Inflammatory macrophage (primary cell): ENCODE results near the gene OGN.

ENCODE experiments used
- DNase-seq, 2 donors: peaks; one replicate each; pipeline ENCODE4 v3.0.0-alpha.2; 2020 to 2022
- total RNA-seq, 18 experiments: gene quantifications; one replicate each; lab custom pipeline; 2026; ENCODE audit warnings: mixed read lengths in 6 of 18, inconsistent platforms in 2 of 18; lab: John Stamatoyannopoulos, UW

The OGN gene
- 0 to 0.16 (median 0.06) reads per million in 18 experiments for total RNA-seq

GRCh38 chr9:92404042-92404836 lies at the start of gene OGN:
OGN (minus strand) TSS chr9:92404578; CDS start chr9:92403407, 1,171 bp downstream.
- DNase-seq, result no peak

- no peak for DNase-seq
Observed at GRCh38 chr9:92446536-92446935, 42.2 kb upstream of the OGN start.

GRCh38 chr9:92444841-92445240 lies 40.5 kb upstream of the OGN start:
- DNase-seq, result no peak

GRCh38 chr9:92440751-92441046 lies 36.3 kb upstream of the OGN start:
- no peak for DNase-seq

GRCh38 chr9:92439921-92440750 lies 35.8 kb upstream of the OGN start:
- no peak for DNase-seq

- DNase-seq, result peak in 1 of 2 donors; percentile 51
Observed at GRCh38 chr9:92438900-92439526, 34.6 kb upstream of the OGN start.

- no peak for DNase-seq
Observed at GRCh38 chr9:92435263-92435662, 30.9 kb upstream of the OGN start.

- no peak for DNase-seq
Observed at GRCh38 chr9:92432972-92433548, 28.7 kb upstream of the OGN start.

- no peak for DNase-seq
Observed at GRCh38 chr9:92432350-92432749, 28.0 kb upstream of the OGN start.

- no peak for DNase-seq
Observed at GRCh38 chr9:92429836-92430235, 25.5 kb upstream of the OGN start.

GRCh38 chr9:92426501-92427145 lies 22.2 kb upstream of the OGN start:
- no peak for DNase-seq

- DNase-seq, result no peak
Observed at GRCh38 chr9:92425474-92425873, 21.1 kb upstream of the OGN start.

GRCh38 chr9:92424340-92424739 lies 20.0 kb upstream of the OGN start, which contains the start of gene OMD:
OMD (minus strand) TSS chr9:92424471; CDS start chr9:92417558, 6,913 bp downstream.
- DNase-seq, result no peak

- no peak for DNase-seq
Observed at GRCh38 chr9:92423612-92424011, 19.2 kb upstream of the OGN start.

- DNase-seq, result peak in 1 of 2 donors; percentile 31
Observed at GRCh38 chr9:92422611-92423338, 18.4 kb upstream of the OGN start.

- peak; percentile 9 to 28 for DNase-seq
Observed at GRCh38 chr9:92414566-92414965, 10.2 kb upstream of the OGN start.

GRCh38 chr9:92411157-92411556 lies 6.8 kb upstream of the OGN start:
- peak; percentile 54 to 77 for DNase-seq

- DNase-seq, result no peak
Observed at GRCh38 chr9:92408747-92409478, 4.5 kb upstream of the OGN start.

GRCh38 chr9:92407818-92408217 lies 3.4 kb upstream of the OGN start:
- no peak for DNase-seq

- peak; percentile 85 to 93 for DNase-seq
Observed at GRCh38 chr9:92406477-92406876, 2.1 kb upstream of the OGN start.

- no peak for DNase-seq
Observed at GRCh38 chr9:92405818-92406217, 1.4 kb upstream of the OGN start.
